NCI-H526 treated with DMSO at 0.1 percent for 48 hours (cell line): ENCODE measurements around the gene RANBP9.

ENCODE experiments used
- DNase-seq: peaks from one replicate; lab custom pipeline; 2025; lab: John Stamatoyannopoulos, UW

RANBP9 gene

DNA sequence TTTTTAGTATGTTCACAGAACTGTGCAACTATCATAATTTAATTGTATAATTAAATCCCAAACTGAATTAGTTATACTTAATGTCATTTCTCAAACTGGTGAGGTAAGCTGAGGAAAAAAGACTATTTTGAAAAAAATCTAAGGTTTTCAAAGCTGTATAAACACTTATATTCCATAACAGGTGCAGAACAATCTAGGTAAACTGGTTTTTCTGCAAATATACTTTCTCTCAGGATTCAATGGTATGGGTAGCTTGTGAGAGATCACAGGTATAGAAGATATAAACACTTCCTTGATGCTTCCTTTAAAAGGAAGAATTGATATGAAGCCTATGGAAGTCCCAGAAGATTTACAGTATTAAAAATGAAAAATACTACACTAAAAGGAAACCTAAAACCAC, 62.8 kb downstream of the RANBP9 start:
- DNase-seq = no peak

DNA sequence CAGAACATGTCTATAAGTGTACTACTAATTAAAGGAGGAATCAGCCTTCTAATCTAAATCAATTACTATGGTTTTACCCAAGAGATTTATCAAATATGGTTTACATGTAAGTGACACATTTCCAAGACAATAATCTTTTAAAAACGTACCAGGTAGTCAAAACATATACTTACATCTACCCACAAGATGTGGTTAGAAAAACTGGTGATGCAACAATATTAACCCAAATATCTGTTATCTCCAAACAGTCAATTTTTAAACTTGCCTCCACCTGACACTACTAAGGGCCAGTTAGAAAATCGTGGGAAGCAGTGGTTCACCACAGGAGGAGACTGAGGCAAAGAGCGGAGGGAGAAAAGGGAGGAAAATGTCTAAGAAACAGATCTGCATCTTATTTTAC, 68.5 kb downstream of the RANBP9 start:
- DNase-seq = no peak

DNA sequence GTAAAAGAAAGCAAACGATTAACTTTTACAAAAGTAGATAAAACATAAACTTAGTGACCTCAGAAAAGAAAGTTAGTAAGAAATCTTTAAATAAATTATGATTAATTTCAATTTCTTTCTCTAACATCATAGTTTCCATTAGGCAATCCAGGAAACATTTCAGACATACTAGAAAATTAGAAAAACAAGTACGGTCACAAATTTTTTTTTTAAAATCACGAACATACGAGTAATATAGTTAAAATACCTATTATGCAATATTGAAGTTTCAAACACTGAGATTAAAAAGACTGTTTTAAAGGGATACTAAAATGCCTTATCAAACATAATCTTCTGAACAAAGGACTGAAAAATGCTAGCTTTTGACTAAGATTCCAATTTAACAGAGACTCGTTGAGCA, 70.3 kb downstream of the RANBP9 start:
- no peak for DNase-seq

DNA sequence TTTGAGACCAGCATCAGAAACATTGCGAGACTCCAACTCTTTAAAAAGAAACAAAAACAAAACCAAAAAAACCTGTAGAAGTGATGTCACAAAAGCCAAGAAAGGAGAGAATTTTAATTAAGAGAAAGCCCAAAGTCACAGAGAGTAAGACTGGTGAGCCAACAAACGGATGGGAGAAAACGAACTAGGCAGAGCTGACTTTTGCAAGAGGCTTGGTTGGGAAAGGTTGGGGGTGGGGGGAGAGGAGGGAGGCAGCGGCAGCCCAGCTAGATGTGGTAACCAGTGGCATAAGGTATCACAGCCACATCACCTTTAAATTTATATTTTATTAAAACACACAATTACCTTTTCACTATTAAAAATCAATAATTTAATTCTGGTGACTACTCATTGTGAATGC, 73.0 kb downstream of the RANBP9 start:
- DNase-seq = no peak

DNA sequence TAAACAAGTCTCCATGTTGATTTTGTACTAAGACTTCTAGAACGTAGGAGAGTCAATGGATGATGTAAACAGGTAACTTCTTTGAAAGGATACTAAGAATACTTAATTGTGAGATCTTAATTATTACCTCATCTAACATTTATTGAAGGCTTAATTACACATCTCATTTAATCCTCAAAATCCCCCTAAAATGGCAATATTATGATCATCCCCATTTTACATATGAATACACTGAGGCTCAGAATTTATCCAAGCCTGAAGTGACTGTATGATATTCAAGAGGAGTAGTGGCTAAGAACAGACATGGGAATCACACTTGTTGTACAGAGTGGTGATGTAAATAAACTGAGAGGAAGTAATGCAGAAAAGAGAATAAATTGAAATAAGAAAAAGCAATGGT, 73.6 kb downstream of the RANBP9 start:
- no peak for DNase-seq

DNA sequence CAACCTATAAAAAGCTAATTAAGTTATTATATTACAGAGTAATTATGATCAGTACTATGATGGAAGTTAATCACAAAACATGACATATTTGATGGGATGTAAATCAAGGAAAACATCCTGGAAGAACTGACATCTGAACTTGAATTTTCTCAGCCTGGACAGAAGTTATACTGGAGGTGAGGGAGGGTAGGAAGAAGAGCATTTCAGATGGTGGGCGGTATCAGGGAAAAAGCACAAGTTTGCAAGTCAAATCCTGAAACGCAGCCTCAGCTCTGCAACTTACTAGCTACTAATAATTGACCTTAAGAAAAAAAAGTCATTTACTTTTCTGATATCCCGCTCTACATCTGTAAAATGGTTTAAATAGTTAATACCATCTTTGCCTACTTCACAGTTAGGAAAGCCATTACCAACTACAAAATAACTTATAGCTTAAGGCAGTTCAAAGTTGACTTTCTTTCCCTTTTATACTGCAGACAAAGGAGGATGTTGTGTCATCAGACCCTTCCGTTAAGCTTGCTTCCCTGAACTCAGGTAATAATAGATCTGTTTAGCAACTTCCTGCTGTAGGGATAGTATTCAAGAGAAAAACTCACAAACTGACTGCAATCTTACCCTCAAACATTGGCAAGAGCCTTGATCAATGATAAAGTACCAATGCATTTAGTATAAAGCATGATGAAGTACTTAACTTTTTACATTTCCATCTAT, 75.5 kb downstream of the RANBP9 start:
- DNase-seq = peak; percentile 54

DNA sequence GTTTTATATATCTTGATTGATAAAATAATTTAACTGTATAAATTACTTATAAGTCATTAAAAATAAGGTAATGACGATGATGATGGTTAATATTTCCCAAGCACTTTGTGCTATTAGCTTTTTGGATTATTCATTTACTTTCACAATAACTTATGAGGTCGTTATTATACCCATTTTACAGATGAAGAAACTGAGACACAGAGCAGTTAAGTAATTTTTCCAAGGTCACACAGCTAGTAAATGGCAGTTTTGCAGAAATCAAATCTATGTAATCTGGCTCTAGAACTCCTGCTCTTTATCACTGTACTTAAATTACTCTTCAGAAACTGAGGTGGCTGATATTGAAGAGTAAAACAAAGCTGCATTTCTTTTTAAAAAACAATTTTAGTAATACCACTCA, 78.3 kb downstream of the RANBP9 start:
- DNase-seq = no peak

DNA sequence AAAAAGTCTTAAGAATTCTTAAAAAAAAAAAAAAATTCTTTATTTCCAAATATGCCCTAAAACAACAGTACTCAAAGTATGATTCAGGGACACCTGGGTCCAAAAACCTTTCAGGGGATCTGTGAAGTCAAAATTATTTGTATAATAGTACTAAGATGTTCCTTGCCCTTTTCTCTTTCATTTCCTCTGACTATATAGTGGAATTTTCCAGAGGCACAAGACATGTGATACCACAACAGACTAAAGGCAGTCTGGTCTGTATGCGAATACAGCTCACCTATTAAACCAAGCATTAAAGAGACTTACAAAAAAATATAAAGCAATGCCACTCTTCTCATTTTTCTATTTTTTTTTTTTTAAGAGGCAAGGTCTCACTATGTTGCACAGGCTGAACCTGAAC, 81.1 kb downstream of the RANBP9 start:
- DNase-seq = no peak

DNA sequence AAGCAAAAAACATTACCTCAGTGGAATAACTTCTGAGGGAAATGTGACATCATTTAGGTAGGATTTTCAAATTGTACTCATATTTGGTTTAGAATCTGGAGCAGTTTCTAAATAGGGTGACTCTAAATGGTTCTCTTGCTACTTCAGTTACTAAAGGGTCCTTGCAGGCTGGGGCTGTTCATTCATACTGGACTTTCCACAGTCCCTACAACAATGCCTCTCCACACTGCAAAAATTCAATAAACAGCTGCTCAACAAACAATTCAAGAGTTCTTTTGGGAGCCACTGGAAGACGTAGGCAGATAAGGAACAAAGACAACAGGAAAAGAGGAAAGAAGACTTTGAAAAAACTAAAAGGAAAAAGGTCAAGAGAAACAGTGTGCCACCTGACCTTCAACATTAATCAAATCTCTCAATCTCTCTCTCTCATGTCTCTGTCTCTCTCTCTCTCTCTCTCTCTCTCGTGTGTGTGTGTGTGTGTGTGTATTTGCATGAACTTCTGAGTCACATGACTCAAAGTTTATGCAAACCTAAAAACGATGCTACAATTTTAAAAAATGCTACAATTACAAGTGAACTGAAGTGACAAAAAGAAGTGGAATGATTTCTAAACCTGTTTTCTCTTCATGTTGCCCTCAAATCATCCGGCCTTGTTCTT, 82.0 kb downstream of the RANBP9 start:
- no peak for DNase-seq

DNA sequence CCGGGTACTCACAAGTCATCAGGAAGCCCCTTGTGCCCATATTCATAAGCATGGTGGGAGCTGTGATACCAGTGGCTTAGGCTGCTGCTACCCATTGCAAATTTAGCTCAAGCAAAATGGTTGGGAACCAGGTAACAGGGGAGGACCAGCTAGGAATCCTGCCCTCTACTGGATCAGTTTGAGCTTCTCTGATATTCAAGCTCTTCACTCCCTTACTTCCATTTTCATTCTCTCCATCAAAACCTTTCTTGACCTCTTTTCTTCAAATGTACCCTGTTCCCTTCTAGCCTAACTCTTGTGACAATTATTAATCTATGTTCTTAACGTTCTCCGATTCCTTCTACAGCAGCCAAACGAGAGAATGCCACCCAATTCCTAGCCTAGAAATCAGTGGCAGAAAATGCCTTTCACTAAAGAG, 86.8 kb downstream of the RANBP9 start:
- DNase-seq = no peak

DNA sequence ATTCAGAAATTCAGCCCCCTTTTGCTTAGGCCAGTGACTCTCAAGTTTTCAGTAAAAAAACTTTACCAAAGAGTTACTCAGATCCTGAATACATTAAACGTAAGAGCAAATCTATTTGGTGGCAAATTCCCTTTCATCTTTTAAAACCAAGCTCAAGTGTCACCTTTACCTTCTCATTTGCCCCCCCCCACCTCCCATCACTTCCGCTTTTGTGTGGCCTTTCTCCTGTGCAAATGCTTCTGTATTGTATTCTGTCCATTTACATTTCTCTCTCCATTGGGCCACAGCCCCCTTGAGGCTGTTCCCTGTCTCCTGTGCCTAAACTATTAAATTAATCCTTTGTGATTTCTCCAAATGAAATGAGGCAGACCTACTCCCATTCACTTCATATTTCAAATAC, 94.6 kb downstream of the RANBP9 start:
- no peak for DNase-seq

DNA sequence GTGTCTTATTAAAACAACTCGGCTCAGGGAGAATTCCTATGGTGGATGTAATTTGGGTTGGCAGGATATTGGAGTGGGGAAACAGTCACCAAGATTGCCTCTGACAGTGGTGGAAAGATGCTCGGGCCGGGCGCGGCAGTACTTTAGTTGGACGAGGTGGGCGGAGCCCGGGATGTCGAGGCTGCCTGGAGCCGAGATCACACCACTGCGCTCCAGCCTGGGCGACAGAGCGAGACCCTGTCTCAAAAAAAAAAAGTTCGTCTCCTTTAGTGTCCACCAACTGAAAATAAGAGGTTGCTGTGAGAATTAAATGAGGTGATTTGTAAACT, 95.9 kb downstream of the RANBP9 start:
- DNase-seq = no peak

DNA sequence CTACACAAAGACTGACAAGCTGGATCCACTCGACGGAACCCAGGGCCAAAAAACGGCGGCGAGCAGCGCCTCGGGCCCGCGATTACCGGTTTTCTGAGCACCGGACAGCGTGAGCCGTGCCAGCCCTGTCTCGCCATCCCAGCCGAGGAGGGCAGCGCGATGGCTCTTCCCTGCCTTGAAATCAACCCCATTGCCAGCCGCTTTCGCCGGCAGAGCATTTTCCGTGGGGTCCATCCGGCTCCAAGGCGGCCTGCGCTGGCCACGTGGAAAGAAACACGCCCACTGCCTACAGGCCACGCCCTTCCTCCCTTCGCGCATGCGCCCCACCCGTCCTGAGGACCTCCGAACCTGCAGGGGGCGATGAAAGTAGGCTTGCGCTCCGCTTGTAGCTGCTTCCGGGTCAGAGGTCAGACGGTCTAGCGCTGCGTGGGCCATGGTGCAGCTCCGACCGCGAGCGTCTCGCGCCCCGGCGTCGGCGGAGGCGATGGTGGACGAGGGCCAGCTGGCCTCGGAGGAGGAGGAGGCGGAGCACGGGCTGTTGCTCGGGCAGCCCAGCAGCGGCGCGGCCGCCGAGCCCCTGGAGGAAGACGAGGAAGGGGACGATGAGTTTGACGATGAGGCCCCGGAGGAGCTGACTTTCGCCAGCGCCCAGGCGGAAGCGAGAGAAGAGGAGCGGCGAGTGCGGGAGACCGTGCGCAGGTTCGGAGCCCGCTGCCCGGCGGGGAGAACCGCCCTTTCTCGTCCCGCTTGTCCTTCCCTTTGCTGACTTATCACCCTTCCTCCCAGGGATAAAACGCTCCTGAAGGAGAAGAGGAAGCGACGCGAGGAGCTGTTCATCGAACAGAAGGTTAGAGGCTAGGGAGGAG, 96.5 kb downstream of the RANBP9 start, which contains the start of gene NOL7:
NOL7 (plus strand) TSS at position 410 of the 866 bp plus-strand sequence; CDS start at position 434, 24 bp downstream.
- peak; percentile 95 for DNase-seq

DNA sequence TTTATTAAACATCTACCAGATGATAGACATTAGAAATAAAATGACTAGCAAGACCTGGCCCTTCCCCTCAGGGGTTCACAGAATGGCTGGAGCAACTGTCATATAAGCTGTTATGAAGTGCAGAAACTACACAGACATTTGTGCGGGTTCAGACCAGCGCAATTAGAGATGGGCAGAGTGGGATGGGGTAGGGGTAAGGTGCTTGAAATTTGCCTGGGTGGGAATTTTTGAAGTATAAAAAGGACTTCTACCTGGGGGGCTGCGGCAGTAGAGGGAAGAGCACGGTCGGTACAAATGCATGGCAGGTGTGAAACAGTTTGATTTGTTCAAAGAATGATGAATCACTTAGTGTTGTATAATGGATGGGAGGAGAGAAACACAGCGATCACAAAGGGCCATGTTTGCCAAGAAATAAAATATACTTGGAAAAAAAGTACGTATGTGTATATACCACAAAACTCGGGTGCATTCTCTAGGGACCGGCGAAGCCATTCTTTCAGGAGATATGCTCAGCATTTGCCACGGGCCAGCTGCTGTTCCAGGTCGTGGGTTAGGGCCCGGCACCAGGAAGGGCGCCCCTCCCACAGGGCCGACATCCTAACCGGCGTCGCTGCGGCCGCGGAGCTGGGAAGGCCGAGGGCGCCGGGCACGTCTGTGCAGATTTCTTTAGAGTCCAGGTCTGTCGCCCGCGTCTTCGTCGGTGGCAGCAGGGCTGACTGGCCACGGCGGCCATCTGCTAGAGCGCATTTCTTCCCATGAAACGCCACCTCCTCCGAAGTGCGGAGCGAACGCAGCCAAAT, 97.3 kb downstream of the RANBP9 start:
- DNase-seq = peak; percentile 72

DNA sequence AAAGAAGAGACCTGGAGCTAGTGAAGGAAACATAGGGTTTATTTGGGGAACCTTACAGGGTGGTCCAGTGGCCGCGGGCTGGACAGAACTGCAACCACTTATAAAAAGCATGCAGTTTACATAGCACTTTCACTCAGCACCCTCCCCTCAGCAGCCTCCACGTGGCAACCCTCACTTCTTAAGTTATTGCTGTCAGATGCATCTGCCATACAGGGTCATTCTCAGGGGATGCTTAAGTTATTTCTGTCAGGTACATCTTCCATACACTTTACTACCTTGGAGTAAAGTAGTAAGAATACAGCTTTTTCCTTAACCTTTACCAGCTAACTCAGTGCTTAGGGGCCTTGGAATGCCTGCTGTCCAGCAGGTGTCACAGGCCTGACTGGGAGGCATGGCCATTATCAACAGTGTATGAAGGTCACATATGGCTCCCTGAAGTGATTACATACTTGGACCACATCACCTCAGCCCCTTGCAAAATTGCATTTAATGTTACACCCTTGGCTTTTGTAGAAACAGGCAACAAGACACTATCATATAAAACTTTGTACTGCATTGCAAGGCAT, 98.5 kb downstream of the RANBP9 start:
- no peak for DNase-seq

DNA sequence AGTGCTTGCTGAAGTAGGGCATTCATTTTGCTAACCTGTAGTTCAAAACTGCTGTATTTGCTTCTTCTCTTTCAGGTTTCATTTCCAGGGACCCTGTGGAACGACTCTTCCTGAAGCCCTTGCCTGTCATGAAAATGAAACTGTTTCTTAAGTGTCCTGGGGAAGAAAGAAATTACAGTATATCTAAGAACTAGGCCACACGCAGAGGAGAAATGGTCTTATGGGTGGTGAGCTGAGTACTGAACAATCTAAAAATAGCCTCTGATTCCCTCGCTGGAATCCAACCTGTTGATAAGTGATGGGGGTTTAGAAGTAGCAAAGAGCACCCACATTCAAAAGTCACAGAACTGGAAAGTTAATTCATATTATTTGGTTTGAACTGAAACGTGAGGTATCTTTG, 99.9 kb downstream of the RANBP9 start:
- no peak for DNase-seq

DNA sequence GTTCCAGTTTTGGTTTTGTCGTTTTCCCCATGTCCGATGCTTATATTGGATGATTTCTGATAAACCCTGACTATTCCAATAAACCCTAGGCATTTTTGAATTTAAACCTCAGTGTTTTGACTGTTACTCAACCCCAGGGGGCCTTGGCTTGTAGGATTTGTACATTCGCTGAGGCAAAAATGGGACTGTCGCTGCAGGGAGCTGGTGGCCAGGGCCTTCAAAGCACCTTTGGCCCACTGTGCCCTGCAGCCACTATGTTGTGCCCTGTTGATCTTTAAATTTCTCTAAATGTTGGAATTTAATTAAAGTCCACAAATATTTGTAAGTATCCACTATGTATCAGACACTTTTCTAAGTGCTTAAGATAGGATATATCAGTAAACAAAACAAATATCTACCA, 106.0 kb downstream of the RANBP9 start:
- DNase-seq = no peak

DNA sequence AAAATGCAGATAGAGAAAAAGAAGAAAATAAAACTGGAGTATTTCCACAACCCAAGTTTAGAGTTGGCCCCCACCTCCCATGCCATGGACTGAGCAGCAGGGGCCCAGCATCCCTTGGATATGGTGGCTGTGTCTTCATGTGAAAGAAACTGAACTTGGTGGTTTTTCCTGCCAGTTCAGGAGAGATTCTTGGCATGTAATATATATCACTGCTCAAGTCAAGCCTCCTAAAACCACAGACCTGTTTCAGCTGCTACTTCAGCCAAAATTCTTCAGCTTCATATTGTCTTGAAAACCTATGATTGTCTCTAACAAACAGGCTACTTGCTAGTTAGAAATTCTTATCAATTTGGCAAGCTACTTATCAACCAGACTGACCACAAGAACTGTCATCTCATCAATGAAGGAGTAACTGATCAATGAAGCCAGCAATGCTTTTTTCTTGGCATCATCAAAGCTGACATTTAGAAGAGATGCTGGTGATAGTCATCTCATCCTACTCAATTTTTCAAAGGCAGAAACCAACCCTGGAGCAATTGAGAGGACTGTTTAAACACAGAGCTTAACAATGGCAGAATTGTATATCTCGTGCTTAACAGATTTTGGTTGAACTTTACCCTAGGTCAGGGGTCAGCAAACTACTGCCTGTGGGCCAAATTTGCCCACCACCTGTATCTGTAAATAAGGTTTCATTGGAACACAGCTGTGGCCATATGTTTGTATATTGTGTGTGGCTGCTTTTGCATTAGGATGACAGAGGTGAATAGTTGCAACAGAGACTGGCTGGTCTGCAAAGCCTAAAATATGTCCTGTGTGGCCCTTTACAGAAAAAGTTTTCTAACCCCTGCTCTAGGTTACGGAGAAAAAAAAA, 106.9 kb downstream of the RANBP9 start:
- no peak for DNase-seq

DNA sequence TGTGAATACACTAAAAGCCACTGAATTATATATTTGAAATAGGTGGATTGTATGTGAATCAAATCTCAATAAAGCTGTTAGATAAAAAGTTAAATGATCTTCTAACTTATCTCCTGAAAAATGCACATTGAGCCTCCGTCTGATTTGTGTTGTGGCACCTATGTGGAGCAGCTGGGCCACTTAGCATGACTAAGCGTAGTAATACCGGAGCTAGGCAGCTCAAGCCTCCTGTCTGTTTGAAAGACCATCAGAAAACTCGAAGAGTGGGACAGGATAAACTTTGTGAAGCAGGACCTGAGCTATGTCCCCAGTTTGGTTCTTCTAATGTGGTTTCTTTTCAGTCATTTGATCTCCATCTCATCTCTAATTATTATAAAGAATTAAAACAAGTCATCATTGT, 107.5 kb downstream of the RANBP9 start:
- DNase-seq = no peak

DNA sequence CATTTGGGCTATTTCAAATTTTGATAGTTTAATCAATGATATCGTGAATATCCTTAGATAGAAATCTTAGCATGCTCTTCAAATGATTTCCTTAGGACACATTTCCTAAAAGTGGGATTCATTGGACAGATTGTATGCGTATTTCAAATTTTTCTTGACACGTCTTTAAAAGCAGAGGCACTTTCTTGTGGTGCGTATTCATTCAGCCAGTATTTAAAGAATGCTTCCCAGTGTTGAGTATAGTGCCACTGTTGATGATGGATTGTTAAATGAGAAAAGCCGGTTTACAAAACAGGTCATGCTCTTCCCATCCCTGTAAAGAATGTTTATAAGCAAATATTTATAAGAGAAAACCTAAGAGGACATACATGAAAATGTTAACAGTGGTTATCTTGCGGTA, 111.6 kb downstream of the RANBP9 start:
- DNase-seq = no peak

DNA sequence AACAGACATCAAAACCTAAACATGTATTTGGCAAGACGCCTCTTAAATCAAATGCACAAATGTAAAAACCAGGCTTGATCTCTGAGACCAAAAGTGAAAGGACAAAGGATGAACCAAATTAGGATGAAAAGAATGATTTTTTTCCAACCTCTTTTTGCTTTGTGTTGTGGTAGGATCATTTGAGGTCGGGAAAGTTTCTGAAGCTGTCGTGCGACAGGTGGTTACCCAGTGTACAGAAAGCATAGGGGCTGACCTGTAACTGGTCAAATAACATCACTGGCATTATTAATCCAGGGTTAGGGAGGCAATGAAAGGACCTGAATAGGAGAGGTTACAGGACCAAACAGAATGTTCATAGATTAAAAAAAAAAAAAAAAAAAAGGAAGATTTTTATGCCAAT, 114.6 kb downstream of the RANBP9 start:
- DNase-seq = no peak
